Cerebellar cortex (tissue), 1 donor: ENCODE results near the gene MAJIN.

Experiments
- DNase-seq: peaks from one replicate; pipeline ENCODE4 v3.0.0-alpha.2; 2015; ENCODE audit warnings: low spot score

MAJIN gene

DNA sequence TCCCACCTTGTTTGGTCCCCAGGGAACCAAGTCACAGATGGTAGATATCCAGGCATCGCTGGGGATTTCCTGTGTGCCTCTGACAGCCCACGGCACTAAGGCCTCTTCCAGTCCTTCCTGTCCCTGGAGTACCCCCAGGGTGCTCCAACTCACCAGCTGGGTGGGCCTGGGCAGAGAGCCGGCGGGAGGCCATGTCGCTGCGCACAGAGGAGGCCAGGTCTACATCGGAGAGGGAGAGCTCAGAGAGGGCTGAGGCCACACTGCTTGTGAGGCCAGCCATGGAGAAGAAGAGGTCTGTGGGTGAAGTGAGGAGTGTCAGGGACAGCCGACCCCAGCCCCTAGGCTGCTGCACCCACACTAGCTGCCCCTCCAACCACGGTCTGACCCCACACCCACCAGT lies 60.2 kb downstream of the MAJIN start:
- DNase-seq = no peak

DNA sequence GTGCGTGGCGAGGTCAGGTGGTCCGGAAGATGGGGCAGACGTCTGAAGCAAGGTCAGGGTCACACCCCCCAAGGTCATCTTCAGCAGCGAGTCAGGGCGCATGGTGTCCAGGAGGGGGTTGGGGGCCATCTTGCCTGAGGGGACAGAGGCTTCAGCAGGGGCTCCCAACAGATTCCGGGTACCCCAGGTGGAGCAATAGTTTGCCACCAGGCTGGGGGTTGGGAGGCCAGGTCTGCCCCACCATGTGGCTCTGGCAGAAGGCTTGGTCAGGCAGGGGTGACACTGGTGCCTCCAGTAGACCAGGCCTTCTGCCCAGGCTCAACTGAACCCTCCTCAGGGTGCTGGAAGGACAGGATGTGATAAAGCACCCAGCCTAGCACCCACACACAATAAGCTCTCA lies 60.8 kb downstream of the MAJIN start:
- no peak for DNase-seq

DNA sequence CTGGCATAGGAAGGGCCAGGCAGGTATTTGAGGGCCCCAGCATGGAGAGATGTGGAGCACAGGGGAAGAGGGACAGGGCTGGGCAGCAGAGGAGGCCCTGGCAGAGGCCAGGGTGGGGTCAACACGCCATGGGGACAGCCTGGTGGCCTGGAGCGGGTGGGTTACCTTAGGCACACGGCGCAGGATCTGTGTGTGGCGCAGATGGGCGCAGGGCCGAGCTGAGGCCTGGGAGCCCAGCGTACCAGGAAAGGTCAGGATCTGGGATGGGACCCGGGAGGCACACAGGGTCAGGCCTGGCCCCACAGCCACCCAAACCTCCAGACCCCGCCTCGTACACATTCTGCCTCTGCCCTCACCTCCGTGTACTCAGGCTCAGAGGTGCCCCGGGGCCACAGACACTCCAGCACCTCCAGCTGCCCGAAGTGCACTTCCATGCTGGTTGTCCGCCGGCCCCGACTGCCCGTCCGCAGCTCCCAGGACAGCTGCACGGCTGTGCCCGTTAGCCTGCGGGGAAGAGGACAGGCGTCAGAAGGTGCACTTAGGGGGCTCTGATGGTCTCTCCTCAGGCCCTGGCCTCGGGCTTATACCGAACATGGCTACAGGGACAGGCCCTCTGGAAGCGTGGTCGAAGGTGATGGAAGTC lies 61.3 kb downstream of the MAJIN start:
- no peak for DNase-seq

DNA sequence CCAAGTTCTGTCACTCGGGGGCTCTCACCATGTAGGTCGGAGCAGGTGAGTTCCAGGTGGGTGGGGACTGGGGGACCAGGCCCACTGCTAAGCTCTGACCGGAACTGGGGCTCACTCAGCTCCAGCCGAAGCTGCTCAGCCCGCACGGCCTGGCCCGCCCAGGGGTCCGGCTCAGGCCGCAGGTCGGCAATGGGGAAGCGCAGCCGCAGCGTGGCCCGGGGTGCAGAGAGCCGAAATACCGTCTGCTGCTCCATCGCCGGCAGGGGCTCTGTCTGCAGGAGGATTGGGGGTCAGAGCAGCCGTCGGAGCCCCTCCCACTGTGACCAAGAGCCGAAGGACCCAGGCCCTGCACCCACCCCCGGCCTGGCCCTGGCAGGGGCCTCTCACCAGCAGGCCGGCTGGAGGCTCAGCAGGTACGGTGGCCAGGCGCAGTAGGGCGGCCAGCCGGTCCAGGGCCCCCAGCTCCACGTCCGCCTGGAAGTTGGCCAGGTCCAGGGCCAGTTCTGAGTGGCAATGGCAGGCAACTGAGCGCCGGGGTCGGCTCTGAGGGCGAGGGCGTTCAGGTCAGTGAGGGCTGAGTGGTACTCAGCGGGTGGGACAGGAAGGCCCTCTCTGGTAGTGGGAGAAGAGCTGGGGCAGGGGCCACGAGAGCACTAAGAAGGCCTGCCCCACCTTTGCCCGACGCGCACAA lies 62.1 kb downstream of the MAJIN start:
- no peak for DNase-seq

DNA sequence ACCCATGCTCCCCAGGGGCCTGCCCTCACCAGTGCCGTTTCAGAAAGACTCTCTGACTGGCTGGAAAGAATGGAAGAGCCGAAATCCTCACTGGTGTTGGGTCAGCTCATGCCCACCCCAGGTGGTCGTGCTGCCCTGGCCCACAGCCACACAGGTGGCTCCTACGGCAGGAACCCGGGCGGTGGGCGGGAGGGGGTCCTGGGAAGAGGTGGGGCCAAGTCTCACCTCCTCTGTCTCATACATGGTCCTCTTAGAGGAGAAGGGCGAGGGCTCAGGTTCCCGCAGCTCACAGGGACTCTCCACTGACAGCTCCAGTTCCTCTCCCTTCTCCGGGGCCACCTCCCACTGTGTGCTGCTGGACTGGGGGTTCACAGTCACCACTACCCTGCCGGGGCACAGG lies 63.1 kb downstream of the MAJIN start:
- DNase-seq = no peak

DNA sequence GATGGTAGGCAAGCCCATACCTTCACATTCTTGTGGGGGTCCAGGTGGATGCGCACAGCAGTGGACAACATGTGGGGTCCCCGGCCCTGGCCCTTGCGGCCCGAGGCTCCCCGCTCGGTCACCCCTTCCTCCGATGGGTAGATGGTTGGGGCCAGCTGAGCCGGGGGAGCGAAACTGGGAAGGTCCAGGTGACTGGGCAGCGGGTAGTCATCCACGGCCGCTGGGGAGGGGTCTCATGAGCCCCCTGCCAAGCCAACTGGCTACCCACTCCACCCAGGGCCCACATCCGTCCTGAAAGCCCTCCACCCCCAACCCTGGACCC lies 65.6 kb downstream of the MAJIN start:
- no peak for DNase-seq

DNA sequence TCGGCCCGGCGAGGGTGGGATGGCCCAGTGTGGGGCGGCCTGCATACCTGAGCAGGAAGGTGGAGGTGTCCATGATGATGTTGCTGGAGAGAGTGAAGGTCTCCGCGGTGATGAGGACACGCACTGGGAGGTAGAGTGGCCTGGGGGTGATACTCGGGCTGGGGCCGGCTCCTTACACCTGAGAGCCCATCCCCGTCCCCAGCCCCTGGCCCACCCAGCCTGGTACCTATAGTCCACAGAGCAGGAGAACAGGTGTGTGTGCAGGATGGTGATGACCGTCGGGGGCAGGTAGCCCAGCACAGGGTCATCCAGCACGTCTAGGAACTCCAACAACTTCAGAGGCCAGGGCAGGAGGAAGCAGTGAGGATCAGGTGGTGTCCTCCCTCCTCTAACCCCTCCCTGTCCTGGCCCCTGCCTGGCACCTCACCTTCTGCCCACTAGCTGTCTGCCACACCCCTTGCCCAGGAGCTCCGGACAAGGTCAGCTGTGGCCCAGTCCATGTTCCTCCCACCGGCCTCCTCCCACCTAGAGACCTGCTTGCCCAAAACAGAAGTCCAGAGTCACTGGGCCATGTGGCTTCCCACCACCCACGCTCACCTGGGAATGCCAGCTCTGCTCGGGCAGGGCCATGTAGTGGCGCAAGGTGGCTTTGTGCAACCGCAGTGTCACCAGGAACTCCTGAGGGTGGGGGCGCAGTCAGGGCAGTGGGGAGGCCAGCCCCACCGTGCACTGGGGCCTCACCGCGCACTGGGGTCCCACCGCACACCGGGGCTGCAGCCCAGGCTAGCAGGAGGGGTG lies 66.2 kb downstream of the MAJIN start:
- DNase-seq = no peak

DNA sequence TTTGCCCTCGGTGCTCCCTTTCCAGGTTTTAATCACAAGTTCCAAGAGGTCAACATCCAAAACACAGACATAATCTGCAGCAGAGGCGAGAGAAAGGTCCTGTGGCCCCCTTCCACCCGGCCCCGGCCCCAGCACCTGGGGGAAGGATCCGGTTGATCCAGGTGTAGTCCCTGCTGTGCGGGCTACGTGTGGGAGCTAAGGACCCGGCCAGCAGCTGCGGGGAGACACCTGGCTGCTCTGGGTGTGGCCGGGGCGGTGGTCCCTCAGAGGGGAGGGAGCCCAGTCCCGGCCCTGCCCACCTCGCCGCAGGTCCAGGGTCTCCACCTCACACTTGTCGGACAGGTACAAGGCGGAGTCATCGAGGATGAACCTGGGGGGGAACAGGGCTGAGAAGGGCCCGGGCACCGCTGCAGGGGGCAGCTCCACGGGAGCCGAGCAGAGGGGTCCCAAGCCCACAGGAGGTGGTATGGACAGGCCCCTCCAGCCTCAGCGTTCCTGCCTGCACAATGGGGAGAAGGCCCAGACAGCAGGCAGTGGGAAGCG lies 68.5 kb downstream of the MAJIN start:
- DNase-seq = no peak

DNA sequence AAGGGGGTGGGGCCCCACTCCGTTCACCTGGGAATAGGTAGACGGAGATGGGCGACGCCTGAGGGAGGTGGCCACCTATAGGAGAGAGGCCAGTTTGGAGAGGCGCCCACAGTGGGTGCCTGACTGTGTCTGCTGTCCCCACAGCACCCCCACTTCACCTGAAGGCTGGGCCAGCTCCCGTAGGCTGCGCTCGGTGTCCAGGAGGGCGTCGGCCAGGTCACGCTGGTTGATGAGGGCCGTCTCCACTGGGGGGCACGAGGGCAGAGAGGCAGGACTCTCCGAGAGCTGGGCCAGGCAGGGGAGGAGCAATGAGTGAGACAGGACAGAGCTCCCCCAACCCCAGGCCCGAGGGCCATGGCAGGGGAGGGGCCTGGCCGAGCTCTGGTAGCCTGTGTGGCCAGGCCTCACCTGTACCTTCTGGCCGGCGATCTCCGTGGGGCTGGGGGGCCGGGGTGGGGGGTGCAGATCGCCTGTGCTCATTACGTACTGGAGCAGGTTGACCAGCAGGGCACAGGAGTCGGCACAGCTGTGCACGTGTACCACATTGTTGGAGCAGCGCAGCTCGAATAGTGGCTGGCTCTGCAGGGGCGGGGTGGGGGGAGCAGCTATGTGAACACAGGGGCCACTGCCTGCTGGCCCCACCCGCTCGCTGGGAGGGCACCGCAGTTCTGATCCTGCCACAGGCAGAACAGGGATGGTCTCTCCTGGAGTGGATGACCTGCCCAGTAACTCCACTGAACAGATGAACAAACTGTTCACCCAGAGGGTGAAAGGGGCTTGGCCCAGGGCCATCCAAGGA lies 69.6 kb downstream of the MAJIN start:
- DNase-seq = no peak

DNA sequence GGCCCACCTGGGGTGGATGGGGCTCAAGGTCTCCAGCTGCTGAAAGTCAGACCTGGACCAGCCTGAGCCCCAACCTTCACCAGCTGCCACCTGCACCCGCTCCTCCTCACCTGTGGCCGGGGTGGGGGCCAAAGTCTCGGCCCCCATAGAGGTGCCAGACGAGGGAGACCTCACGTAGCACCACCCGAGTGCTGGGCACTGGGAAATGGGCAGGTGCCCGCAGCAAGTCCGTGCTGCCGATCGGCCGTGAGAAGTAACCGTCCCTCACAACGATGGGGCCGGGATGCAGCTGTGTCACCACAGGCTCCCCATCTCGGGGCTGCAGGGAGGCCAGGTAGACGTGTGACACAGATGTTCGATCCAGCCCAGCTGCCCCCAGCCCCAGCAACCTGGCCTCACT lies 71.1 kb downstream of the MAJIN start:
- no peak for DNase-seq

DNA sequence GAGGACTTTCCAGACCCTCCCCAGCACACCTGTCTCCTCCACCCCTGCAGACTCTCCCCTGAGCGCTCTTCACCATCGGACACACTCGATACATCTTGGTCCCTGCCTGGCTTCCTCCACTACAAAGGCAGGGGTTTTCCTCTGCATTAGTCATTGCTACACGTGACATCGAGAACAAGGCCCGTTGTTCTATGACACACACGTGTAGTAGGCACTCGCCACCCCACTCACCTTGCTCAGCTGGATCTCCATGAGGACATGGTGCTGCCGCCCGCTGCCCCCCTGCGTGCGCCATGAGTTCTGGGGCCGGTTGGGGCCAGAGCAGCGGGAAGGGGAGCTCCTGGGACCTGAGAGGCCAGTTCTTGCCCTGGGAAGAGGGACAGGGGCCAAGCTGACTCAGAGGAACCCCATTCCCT lies 71.6 kb downstream of the MAJIN start:
- no peak for DNase-seq

DNA sequence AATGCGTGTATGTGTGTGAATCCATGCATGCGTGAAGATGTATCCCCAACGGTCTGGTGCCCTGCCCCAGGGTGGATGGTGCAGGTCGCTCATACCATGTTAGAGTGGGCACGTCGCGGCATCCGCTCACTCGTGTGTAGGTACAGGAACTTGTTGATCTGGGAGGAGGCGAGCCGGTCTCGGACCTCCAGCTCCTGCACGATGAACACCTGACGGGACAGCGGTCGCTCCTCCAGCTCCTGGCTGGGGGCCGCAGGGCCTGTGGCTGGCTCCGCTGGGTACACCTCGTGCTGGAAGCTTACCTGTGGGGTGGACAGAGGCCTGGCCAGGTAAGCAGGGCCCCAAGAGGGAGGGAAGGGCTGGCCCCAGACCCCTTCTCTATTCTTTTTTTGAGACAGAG lies 73.4 kb downstream of the MAJIN start:
- no peak for DNase-seq

DNA sequence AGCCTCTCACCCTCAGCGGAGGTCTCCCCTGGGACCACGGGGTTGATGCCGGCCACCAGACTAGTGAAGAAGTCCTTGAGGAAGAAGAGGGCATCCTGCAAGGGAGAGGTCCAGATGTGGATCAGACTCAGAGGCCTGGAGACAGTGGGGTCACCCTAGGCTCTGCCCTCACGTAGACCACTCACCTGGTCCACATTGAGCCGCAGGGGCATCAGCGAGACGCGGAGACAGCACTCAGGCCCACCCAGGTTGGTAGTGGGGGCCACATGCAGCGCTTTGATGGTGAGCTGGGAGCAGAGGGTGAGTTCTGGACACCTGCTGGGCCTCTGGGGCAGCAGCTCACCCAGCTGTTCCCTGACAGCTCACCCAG lies 73.8 kb downstream of the MAJIN start:
- DNase-seq = no peak

DNA sequence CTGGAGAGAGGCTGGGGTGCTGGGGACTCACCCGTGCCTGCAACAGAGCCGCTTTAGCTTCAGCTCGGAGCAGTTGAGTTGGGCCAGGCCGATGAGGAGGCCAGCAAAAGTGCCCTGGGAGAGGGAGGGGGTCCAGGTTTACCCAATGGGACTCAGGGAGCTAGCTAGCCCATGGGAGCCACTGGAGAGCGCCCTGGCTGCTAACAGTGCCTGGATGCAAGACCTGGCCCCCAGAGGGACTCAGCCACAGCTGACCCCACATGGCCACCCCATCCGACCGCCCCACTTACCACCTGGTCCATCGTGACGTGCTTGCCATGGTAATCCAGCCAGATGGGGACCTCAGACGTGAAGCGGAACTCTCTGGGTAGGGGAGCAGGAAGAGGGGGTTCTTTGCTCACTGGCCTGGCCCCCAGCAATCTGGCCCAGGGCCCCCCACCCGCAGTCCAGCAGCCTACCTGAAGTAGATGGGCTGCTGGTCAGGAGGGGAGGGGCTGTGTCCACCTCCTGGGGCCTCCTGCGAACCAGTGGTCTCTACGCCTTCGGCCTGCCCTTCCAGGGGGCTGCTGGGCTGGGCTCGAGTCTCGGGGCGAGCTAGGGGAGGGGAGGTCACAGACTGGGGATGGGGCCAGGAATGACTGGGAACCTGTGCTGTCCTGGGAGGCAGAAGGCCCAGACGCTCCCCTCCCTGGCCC lies 74.4 kb downstream of the MAJIN start:
- no peak for DNase-seq

DNA sequence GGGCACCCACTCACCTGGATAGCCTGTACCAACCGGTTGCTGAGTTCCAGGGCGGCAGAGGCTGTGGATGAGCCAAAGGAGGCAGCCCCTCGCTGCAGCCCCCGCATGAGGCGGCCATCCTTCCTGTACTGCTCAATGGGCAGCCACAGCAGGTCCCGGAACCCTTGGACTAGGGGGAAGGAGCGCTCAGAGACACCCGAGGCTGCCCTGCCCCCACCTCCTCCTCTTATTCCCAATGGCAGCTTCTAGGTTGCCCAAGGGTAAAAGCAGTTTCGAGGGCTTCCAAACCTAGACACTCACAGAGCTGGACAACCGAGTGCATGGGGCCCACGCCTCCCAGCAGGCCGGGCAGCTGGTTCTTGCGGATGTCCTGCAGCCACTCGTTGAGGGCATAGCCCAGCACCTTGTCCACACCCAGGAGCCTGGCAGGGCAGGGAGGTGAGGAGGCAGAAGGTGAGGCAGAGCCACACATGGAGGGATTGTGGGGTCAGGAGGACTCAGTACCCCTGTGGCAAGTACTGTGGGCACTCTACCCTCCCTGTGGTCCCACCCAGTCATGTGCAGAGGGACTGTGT lies 75.4 kb downstream of the MAJIN start:
- no peak for DNase-seq

DNA sequence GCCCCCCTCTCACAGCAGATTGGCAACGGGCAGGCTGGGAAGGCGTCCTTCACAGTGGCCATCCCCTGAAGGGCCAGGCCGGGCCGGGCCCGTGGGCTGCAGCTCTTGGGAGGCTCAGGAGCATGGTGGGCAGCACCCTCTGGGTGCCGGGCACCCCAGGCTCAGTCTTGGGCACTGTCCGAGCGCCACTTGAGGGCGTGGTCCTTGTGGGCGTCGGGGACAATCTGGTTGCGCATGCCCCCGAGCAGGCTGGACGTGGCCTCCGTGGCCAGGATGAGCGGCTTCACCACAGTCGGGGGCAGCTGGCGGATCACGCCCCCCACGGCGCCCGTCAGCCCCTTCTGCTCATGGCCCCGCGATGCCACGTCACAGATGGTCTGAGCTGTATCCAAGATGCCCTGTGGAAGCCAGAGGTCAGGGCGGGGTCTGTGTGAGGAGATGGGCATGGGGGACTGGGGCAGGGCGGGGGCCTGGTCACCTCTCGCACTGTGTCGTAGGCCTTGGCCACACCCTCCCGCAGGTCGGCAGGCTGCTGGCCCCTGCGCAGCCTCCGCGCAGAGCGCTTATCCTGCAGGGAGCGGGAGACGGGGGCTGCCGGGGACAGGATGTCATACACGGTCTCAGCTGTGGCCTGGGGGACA lies 77.0 kb downstream of the MAJIN start:
- DNase-seq = no peak

DNA sequence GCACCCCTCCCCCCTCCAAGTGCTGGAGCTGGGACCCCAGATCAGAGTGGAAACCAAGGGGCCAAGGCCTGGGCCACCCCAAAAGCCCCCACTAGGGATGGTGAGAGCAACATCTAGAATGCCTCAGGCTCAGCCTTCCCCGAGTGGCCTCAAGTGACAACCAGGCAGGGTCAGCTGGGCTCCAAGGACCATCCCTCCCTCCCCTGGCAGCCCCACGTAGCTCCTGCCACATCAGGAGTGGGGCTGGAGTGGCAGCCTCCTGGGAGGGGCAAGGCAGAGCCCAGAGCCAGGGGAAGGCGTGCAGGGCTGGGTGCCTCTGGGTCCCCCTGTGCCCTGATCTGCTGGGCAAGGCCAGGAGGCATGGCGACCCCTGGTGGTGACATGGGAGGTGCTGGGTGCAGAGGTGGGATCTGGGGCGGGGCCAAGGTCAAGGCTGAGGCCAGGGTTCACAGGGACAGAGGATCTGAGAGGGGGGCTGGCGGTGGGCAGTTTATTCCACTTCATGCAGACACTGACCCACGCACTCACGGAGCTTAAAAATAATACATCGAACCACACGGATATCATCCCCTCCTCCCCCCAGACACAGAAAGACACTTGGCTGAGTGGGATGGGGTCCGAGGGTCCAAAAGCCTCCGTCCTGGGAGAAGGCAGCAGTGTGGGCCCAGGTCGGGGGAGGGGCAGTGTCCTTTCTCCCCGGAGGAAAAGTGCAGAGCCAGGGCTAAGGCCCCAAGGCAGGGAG lies 77.7 kb downstream of the MAJIN start:
- DNase-seq = peak; percentile 69

DNA sequence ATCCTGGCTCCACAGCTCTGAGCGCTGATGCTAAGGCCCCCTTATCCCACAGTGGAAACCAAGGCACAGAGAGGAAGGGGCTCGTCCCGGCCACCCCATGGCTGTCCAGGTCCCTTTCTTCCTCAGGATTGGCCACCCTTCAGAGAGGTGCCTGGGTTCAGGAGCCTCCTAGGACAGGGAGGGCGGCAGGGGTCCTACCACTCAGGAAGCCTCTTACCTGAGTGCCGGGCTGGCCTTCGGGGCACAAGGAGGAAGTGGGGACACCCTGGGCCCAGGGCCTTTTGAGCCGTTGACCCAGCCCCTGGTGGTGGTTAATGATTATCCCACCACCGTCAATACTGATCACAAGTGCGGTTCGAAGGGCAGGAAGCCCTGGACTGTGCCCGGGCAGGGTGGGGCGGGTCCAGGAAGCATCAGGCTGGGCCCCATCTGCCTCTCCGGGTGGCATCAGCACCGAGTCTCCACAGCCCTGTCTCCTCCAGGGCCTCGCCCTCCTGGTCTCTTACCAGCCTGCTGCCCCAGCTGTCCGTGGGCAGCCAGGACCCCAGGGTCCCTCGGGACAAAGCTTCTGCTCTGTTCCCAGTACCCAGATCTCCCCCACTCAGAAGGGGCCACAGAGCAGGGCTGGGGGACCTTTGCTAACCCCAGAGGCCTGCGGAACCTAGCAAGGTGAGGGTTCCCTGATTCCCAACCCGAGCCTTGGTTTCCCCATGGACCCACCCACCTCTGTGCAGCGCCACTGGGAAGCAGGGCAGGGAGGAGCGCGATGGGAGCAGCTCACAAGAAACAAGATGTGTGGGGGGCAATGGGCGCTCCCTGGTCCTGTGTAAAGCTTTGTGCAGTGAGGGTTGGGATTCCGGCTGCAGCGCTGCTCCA lies 78.5 kb downstream of the MAJIN start:
- DNase-seq = no peak

DNA sequence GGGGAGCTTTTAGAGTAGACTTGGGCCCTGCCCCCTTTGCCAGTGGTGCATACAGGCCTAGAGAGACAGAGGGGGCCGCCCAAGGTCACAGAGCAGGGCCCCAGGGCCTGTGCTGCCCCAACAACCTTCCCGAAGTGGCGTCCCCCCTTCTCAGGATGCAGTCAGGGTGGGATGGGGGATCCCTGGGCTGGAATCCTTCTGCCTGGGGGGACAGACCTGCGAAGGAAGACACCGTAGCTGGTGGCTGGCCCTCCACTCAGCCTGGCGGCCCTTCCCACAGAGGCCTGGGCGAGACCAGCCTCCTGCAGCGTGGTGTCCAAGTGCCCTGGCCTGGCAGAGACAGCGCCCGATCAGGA lies 79.1 kb downstream of the MAJIN start:
- DNase-seq = no peak
